ENCODE data around the gene CCNJL.
"Not testable (repeated sequence)": the region's sequence is repeated elsewhere in the genome, so short reads cannot be mapped to it uniquely, and the experiment has no call there.

GRCh38 chr5:160249570-160249969 is 62.8 kb downstream of the CCNJL start:
- not testable (repeated sequence) for TF ChIP-seq CTCF (IDR thresholded peaks at IDR 0.05; ENCODE audit: poor library complexity); EZH2 (IDR thresholded peaks at IDR 0.05; ENCODE audit: borderline replicate concordance)

Measured in hepatocyte (in vitro differentiated cells).